ENCODE measurements around the gene HOGA1. TPM values are rescaled to one million over a fixed set of nuclear protein-coding genes. Genes with fewer than 3 reads are reported as not detected.

HOGA1 gene
- polyA plus RNA-seq, 1 donor (not counting 4 experiments of a cell fraction or from before 2014, with no cell fraction given): 1.0 TPM

- dilution Hi-C loops (cut with MboI; ENCODE audit: extremely low pct_ligation_motif_present, low sequenced_read_pairs): no loop called here
- Histone ChIP-seq H2AFZ (ENCODE audit: control insufficient read depth, low read length) (no peak overlapping the region), H3K9ac (ENCODE audit: control insufficient read depth, extremely low read depth, insufficient read depth, low read length) (no peak overlapping the region), H3K9me1 (ENCODE audit: control insufficient read depth, extremely low read depth, insufficient read depth, low read length) (no peaks in the 10 kb centered on the region), H3K4me2 (ENCODE audit: control insufficient read depth, extremely low read depth, insufficient read depth, low read depth, low read length) (no peak overlapping the region), H3K27me3 (ENCODE audit: control insufficient read depth, extremely low read depth, insufficient read depth, low read length) (no peaks in the 10 kb centered on the region), H4K20me1 (ENCODE audit: control insufficient read depth, extremely low read depth, insufficient read depth, low read length) (no peaks in the 10 kb centered on the region), H3K4me3 (ENCODE audit: control insufficient read depth in 2 of 3, extremely low read depth in 1 of 3, insufficient read depth in 2 of 3, low read depth in 1 of 3, low read length in 3 of 3) (no peak overlapping the region), H3K27ac (ENCODE audit: control insufficient read depth, insufficient read depth, low read length) (no peak overlapping the region), H3K36me3 (ENCODE audit: control insufficient read depth in 2 of 2, extremely low read depth in 1 of 2, insufficient read depth in 2 of 2, low read length in 2 of 2) (no peaks in the 10 kb centered on the region), H3K9me3 (ENCODE audit: control insufficient read depth, low read depth, low read length) (no peaks in the 10 kb centered on the region), H3K4me1 (ENCODE audit: control insufficient read depth, extremely low read depth, insufficient read depth, low read length) (peaks cover 18% of the 10 kb centered on the region), H3K79me2 (ENCODE audit: control insufficient read depth, insufficient read depth, low read length) (no peaks in the 10 kb centered on the region)
- DNase-seq (ENCODE audit: low read depth, low spot score): no peak
- TF ChIP-seq EZH2 (IDR thresholded peaks at IDR 0.05; ENCODE audit: low read length) (no peak), CTCF (optimal IDR thresholded peaks at IDR 0.05 in 1 of 3, IDR thresholded peaks at IDR 0.05 in 1 of 3, conservative IDR thresholded peaks at IDR 0.05 in 1 of 3; ENCODE audit: extremely low read depth in 1 of 3, insufficient read depth in 2 of 3, low read length in 3 of 3) (no peak)
- no peak for FAIRE-seq
Observed at GRCh38 chr10:97599272-97599619, 15.1 kb downstream of the HOGA1 start.

GRCh38 chr10:97600616-97601015, 16.4 kb downstream of the HOGA1 start:
- no peaks in the 10 kb centered on the region for H3K9me1 ChIP-seq (ENCODE audit: control insufficient read depth, extremely low read depth, insufficient read depth, low read length)
- no peaks in the 10 kb centered on the region for H3K79me2 ChIP-seq (ENCODE audit: control insufficient read depth, insufficient read depth, low read length)
- no peak overlapping the region for H3K4me2 ChIP-seq (ENCODE audit: control insufficient read depth, extremely low read depth, insufficient read depth, low read depth, low read length)
- H4K20me1 ChIP-seq (ENCODE audit: control insufficient read depth, extremely low read depth, insufficient read depth, low read length): no peaks in the 10 kb centered on the region
- DNase-seq (ENCODE audit: low read depth, low spot score) (no peak), FAIRE-seq (no peak)
- H3K36me3 ChIP-seq (ENCODE audit: control insufficient read depth in 2 of 2, extremely low read depth in 1 of 2, insufficient read depth in 2 of 2, low read length in 2 of 2): no peaks in the 10 kb centered on the region
- H3K9ac ChIP-seq (ENCODE audit: control insufficient read depth, extremely low read depth, insufficient read depth, low read length): no peak overlapping the region
- no peak overlapping the region for H2AFZ ChIP-seq (ENCODE audit: control insufficient read depth, low read length)
- TF ChIP-seq CTCF (optimal IDR thresholded peaks at IDR 0.05 in 1 of 3, IDR thresholded peaks at IDR 0.05 in 1 of 3, conservative IDR thresholded peaks at IDR 0.05 in 1 of 3; ENCODE audit: extremely low read depth in 1 of 3, insufficient read depth in 2 of 3, low read length in 3 of 3): no peak
- no peak for TF ChIP-seq EZH2 (IDR thresholded peaks at IDR 0.05; ENCODE audit: low read length)
- no peaks in the 10 kb centered on the region for H3K27me3 ChIP-seq (ENCODE audit: control insufficient read depth, extremely low read depth, insufficient read depth, low read length)
- H3K9me3 ChIP-seq (ENCODE audit: control insufficient read depth, low read depth, low read length): no peaks in the 10 kb centered on the region
- H3K4me3 ChIP-seq (ENCODE audit: control insufficient read depth in 2 of 3, extremely low read depth in 1 of 3, insufficient read depth in 2 of 3, low read depth in 1 of 3, low read length in 3 of 3): no peak overlapping the region
- H3K27ac ChIP-seq (ENCODE audit: control insufficient read depth, insufficient read depth, low read length): no peak overlapping the region
- dilution Hi-C loops (cut with MboI; ENCODE audit: extremely low pct_ligation_motif_present, low sequenced_read_pairs): no loop called here
- H3K4me1 ChIP-seq (ENCODE audit: control insufficient read depth, extremely low read depth, insufficient read depth, low read length): peaks cover 17% of the 10 kb centered on the region

Data from keratinocyte (primary cell).